Fibroblast of lung (primary cell): ENCODE data around the gene WWOX. TPM values are rescaled to one million over a fixed set of nuclear protein-coding genes. Genes with fewer than 3 reads are reported as not detected.

ENCODE experiments used
- DNase-seq, 2 donors: peaks; one replicate each; pipeline versions ENCODE4 v3.0.0 to v3.0.0-alpha.2; 2010; ENCODE audit warnings: low read depth in 2 of 2
- H2AFZ ChIP-seq: 2 replicates; pipeline ENCODE4 v1.5.1; 2012; ENCODE audit warnings: low read length, control low read depth, inconsistent platforms
- H3K27ac ChIP-seq: 2 replicates; pipeline ENCODE4 v1.5.1; 2011; ENCODE audit warnings: low read length, control low read depth; ENCODE audit not compliant: insufficient read depth
- H3K27me3 ChIP-seq: 2 replicates; pipeline ENCODE4 v1.5.1; 2011; ENCODE audit warnings: mild to moderate bottlenecking, low read length; ENCODE audit not compliant: control insufficient read depth, insufficient read depth
- H3K36me3 ChIP-seq: 2 replicates; pipeline ENCODE4 v1.5.1; 2011; ENCODE audit warnings: low read length; ENCODE audit not compliant: control insufficient read depth, insufficient read depth
- H3K4me1 ChIP-seq: 2 replicates; pipeline ENCODE4 v1.5.1; 2011; ENCODE audit warnings: low read length; ENCODE audit not compliant: control insufficient read depth, insufficient read depth; ENCODE audit errors: extremely low read depth
- H3K4me2 ChIP-seq: 2 replicates; pipeline ENCODE4 v1.5.1; 2011; ENCODE audit warnings: low read length, control low read depth; ENCODE audit not compliant: insufficient read depth; ENCODE audit errors: extremely low read depth
- H3K4me3 ChIP-seq, 4 experiments: fragments of 200-600 bp in 1 of 4; sonication (generic) in 1 of 4; replicated peaks in 1 of 4; 2 replicates each; pipeline ENCODE4 v1.5.1; 2011 to 2016; ENCODE audit warnings: low read length in 4 of 4, low read depth in 3 of 4, mild to moderate bottlenecking in 3 of 4, control low read depth in 2 of 4, inconsistent platforms in 1 of 4, mixed read lengths in 1 of 4; ENCODE audit not compliant: insufficient read depth in 1 of 4; ENCODE audit errors: control extremely low read depth in 1 of 4
- H3K79me2 ChIP-seq: 2 replicates; pipeline ENCODE4 v1.5.1; 2012; ENCODE audit warnings: mild to moderate bottlenecking, low read length, inconsistent platforms; ENCODE audit not compliant: control insufficient read depth, insufficient read depth
- H3K9ac ChIP-seq: 2 replicates; pipeline ENCODE4 v1.5.1; 2011; ENCODE audit warnings: mild to moderate bottlenecking, low read length, control low read depth; ENCODE audit not compliant: insufficient read depth
- H3K9me3 ChIP-seq: 2 replicates; pipeline ENCODE4 v1.5.1; 2012; ENCODE audit warnings: low read depth, low read length; ENCODE audit not compliant: control insufficient read depth, insufficient read depth
- H4K20me1 ChIP-seq: 2 replicates; pipeline ENCODE4 v1.5.1; 2011; ENCODE audit warnings: low read length; ENCODE audit not compliant: control insufficient read depth, insufficient read depth; ENCODE audit errors: extremely low read depth
- EZH2 ChIP-seq: IDR thresholded peaks from 2 replicates; pipeline ENCODE4 v1.5.1; 2012; ENCODE audit warnings: low read length, control low read depth, mild to moderate bottlenecking; ENCODE audit errors: missing control alignments
- polyA plus RNA-seq, 2 donors: library from polyadenylated mRNA; depleted of rRNA in 1 of 2; stranded (reverse) in 1 of 2; unstranded in 1 of 2; fragments of >200 nt; gene quantifications; 2 replicates each; pipeline ENCODE4 v1.2.1, GENCODE V29; 2011 to 2012; ENCODE audit warnings: missing spikeins in 1 of 2
- total RNA-seq: library from RNA; depleted of rRNA; stranded (reverse); fragments of >200 nt; gene quantifications from 2 replicates; pipeline ENCODE4 v1.2.1, GENCODE V29; 2014
- TF ChIP-seq, protein P1 (sequence below), 2 donors: IDR thresholded peaks in 1 of 2; conservative IDR thresholded peaks in 1 of 2; 1 replicate in 1 of 2; 2 replicates in 1 of 2; pipeline ENCODE4 v1.5.1; 2011 to 2012; ENCODE audit warnings: low read length in 2 of 2, control low read depth in 1 of 2, inconsistent platforms in 1 of 2, low read depth in 1 of 2, mild to moderate bottlenecking in 1 of 2

WWOX gene
- total and polyA plus RNA-seq, 2 donors (not counting 1 experiment from before 2014, with no cell fraction given): 5.6 to 16.3 TPM

DNA sequence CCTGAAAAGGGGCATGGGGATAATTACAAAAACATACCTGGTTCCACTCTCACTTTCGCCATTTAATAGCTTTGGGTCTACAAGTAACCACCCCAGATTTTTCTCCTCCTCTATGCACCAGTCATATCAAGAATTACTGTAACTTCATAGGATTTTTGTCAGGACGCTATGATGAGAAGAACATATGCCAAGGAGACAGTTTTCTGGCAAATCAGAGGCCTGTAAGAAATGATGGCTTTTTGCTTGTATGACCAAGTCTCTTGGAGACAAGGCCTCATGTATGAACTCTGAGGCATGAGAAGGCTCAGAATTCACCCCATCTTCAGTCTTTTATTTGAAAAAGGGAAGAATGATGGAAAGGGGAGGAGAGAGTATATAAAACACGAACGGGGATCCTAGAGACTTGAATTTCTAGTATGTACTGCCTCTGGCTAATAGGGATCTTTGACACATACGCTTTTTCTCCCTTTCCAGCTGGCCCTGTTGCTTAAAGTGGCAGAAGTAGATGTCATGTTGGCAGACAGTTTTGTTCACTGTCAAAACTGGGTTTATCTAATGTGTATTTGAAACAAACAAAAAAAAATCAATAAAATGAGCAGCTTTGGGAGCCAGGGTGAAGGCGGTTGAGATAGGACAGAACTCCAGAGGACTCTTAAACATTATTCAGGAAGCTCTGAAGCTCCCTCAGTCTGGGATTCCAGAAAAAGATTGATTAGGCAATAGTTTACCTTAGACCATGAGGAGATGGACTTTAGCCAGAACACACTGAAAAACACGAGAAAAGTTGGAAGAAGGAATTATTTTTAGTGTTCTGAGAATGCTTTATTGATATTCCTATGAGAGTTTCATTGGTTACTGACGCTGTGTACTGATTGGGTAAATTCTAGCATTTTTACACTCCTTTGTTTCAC lies 656.6 kb downstream of the WWOX start:
- H2AFZ ChIP-seq: no peak overlapping the region
- DNase-seq: no peak

GRCh38 chr16:78759596-78759995 lies 660.1 kb downstream of the WWOX start:
- Histone ChIP-seq H3K4me1 (no peaks in the 10 kb centered on the region), H3K79me2 (no peaks in the 10 kb centered on the region), H3K27me3 (no peaks in the 10 kb centered on the region), H3K36me3 (no peaks in the 10 kb centered on the region), H3K27ac (no peak overlapping the region), H3K4me3 (no peak overlapping the region), H3K4me2 (no peak overlapping the region), H3K9ac (no peak overlapping the region), H4K20me1 (no peaks in the 10 kb centered on the region), H2AFZ (no peak overlapping the region), H3K9me3 (no peaks in the 10 kb centered on the region)
- TF ChIP-seq, protein P1, sequence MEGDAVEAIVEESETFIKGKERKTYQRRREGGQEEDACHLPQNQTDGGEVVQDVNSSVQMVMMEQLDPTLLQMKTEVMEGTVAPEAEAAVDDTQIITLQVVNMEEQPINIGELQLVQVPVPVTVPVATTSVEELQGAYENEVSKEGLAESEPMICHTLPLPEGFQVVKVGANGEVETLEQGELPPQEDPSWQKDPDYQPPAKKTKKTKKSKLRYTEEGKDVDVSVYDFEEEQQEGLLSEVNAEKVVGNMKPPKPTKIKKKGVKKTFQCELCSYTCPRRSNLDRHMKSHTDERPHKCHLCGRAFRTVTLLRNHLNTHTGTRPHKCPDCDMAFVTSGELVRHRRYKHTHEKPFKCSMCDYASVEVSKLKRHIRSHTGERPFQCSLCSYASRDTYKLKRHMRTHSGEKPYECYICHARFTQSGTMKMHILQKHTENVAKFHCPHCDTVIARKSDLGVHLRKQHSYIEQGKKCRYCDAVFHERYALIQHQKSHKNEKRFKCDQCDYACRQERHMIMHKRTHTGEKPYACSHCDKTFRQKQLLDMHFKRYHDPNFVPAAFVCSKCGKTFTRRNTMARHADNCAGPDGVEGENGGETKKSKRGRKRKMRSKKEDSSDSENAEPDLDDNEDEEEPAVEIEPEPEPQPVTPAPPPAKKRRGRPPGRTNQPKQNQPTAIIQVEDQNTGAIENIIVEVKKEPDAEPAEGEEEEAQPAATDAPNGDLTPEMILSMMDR (conservative IDR thresholded peaks at IDR 0.05 in 1 of 2, IDR thresholded peaks at IDR 0.05 in 1 of 2; ENCODE audit: low read depth in 1 of 2, low read length in 2 of 2): no peak
- TF ChIP-seq EZH2: no peak
- no peak for DNase-seq

More for the DNA sequence above, 656.6 kb downstream of the WWOX start:
- TF ChIP-seq, protein P1 (conservative IDR thresholded peaks at IDR 0.05 in 1 of 2, IDR thresholded peaks at IDR 0.05 in 1 of 2; ENCODE audit: low read depth in 1 of 2, low read length in 2 of 2): no peak
- no peak for TF ChIP-seq EZH2
- Histone ChIP-seq H3K4me1 (no peaks in the 10 kb centered on the region), H3K27me3 (no peaks in the 10 kb centered on the region), H3K9ac (no peak overlapping the region), H3K27ac (no peak overlapping the region), H3K79me2 (no peaks in the 10 kb centered on the region), H3K4me3 (no peak overlapping the region), H4K20me1 (no peaks in the 10 kb centered on the region), H3K9me3 (no peaks in the 10 kb centered on the region), H3K4me2 (no peak overlapping the region), H3K36me3 (no peaks in the 10 kb centered on the region)

GRCh38 chr16:78760611-78761010 lies 661.2 kb downstream of the WWOX start:
- no peak for TF ChIP-seq EZH2
- TF ChIP-seq, protein P1 (conservative IDR thresholded peaks at IDR 0.05 in 1 of 2, IDR thresholded peaks at IDR 0.05 in 1 of 2; ENCODE audit: low read depth in 1 of 2, low read length in 2 of 2): no peak
- Histone ChIP-seq H3K4me3 (no peak overlapping the region), H3K27me3 (no peaks in the 10 kb centered on the region), H3K4me1 (no peaks in the 10 kb centered on the region), H3K4me2 (no peak overlapping the region), H3K79me2 (no peaks in the 10 kb centered on the region), H2AFZ (no peak overlapping the region), H3K27ac (no peak overlapping the region), H3K36me3 (no peaks in the 10 kb centered on the region), H4K20me1 (no peaks in the 10 kb centered on the region), H3K9me3 (no peaks in the 10 kb centered on the region), H3K9ac (no peak overlapping the region)
- DNase-seq: no peak
